Neural progenitor cell (in vitro differentiated cells): ENCODE data around the gene ARSA.

Source experiments
- EZH2phosphoT487 ChIP-seq: fragments of 200-600 bp; sonication (generic); IDR thresholded peaks from 2 replicates; pipeline ENCODE4 v1.6.1; 2017; ENCODE audit warnings: antibody characterized with exemption
- TF ChIP-seq, protein P1 (sequence below): fragments of 200-600 bp; sonication (generic); IDR thresholded peaks from 2 replicates; pipeline ENCODE4 v1.5.1; 2017; ENCODE audit warnings: antibody characterized with exemption, mild to moderate bottlenecking

- TF ChIP-seq, protein P1, sequence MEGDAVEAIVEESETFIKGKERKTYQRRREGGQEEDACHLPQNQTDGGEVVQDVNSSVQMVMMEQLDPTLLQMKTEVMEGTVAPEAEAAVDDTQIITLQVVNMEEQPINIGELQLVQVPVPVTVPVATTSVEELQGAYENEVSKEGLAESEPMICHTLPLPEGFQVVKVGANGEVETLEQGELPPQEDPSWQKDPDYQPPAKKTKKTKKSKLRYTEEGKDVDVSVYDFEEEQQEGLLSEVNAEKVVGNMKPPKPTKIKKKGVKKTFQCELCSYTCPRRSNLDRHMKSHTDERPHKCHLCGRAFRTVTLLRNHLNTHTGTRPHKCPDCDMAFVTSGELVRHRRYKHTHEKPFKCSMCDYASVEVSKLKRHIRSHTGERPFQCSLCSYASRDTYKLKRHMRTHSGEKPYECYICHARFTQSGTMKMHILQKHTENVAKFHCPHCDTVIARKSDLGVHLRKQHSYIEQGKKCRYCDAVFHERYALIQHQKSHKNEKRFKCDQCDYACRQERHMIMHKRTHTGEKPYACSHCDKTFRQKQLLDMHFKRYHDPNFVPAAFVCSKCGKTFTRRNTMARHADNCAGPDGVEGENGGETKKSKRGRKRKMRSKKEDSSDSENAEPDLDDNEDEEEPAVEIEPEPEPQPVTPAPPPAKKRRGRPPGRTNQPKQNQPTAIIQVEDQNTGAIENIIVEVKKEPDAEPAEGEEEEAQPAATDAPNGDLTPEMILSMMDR, result peak; percentile 41
- no peak for TF ChIP-seq EZH2phosphoT487
Measured at GRCh38 chr22:50625568-50626313, 2.2 kb downstream of the ARSA start.
